ENCODE results near the gene OR1N1.
"Not testable (repeated sequence)": the region's sequence is repeated elsewhere in the genome, so short reads cannot be mapped to it uniquely, and the experiment has no call there.

OR1N1 gene, protein sequence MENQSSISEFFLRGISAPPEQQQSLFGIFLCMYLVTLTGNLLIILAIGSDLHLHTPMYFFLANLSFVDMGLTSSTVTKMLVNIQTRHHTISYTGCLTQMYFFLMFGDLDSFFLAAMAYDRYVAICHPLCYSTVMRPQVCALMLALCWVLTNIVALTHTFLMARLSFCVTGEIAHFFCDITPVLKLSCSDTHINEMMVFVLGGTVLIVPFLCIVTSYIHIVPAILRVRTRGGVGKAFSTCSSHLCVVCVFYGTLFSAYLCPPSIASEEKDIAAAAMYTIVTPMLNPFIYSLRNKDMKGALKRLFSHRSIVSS

GRCh38 chr9:122527193-122527592 lies at the start of gene OR1N1:
Gene OR1N1 (minus strand): TSS chr9:122527293. CDS start chr9:122527293, 0 bp downstream.
- no peak for DNase-seq

GRCh38 chr9:122572456-122572855 lies 45.4 kb upstream of the OR1N1 start:
- no peak for DNase-seq

- no peak for DNase-seq
Observed at GRCh38 chr9:122567901-122568300, 40.8 kb upstream of the OR1N1 start.

DNA sequence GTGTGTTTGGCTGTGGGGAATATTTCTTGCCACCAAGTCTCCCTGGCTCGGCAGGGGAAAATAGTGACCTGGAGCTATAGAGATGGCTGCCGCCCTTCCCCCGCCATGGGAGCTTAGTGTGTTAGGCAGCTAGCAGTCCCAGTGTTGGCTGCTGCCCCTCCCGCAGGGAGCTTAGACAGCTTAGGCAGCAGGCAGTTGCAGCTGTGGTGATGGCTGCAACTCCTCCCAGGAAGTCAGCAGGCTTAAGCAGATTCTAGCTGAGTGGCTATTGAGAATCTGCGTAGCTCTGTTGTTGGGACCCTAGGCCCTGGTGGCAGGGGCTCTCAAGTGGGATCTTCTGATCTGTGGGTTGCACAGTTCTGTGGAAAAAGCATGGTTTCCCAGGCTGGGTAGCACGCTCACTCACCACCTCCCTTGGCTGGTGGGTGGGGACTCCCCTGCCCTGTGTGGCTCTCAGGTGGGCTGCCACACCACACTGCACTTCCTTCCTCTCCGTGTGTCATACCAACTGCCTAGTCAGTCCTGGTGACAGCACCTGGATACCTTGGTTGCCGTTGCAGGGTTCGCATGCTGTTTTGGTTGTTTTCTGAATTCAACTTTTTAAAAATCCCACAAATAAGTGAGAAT lies 35.2 kb upstream of the OR1N1 start:
- peak; percentile 12 for DNase-seq

- no peak for DNase-seq
Observed at GRCh38 chr9:122561446-122561845, 34.4 kb upstream of the OR1N1 start.

DNA sequence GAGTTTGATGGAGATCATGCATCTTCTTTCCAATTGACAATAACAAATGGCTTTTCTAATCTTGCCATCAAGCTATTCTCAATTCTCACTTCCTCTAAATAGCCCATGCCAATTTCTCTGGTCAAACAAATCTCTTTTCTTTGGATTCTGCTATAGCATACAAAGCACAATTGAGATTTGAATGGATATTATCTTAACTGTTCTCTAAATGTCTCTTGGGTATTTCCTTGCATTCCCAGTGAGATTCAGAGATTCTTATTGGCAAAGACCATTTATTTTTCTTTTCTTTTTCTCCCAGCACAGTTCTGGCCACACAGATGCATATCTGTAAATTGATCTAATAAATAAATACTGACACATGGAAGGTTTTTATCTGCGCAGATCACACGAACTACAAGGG lies 25.7 kb upstream of the OR1N1 start, which contains the start of gene OR1N2:
Gene OR1N2 (plus strand): TSS at position 301 of the 400 bp plus-strand sequence. CDS start 100 bp downstream, outside the sequence.
- DNase-seq, result no peak

DNA sequence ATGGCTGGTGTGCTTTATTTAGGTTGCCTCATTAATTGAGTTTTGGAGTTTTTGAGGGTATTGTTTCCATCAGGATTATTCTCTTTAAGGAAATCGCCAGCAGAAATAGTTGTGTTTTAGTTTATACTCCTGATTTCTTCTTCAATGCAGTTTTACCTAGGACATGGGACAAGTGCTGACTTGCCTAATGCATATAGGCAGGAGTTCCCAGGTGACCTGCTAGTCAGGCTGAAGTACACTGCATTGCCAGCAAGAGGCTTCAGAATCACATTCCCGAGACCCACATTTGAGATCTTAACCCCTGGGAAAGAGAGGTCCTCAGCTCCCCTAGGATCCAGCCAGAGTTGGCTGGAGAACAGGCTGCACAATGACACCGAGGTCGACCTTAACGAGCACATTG lies 24.3 kb upstream of the OR1N1 start:
- no peak for DNase-seq

GRCh38 chr9:122546196-122546595 lies 19.1 kb upstream of the OR1N1 start:
- no peak for DNase-seq

- no peak for DNase-seq
Observed at GRCh38 chr9:122538757-122539156, 11.7 kb upstream of the OR1N1 start.

GRCh38 chr9:122537066-122537465 lies 10.0 kb upstream of the OR1N1 start:
- not testable (repeated sequence) for DNase-seq

DNA sequence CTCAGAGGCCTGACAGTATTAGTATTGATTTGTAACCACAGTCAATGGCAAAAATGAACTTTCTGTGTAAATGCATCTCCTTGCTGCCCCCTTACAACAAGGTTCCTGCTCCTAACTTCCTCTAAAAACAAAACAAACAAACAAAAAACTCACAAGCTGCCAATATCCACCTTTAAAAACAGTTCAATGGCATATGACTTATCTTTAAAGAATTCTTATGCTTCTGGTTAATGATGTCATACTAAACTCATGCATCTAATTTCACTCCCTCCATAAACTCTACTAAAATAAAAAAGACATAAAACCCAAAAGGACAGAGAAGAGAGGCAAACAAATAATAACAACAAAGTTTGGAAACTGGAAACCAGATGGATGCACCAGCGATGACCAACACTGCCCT lies 9.0 kb upstream of the OR1N1 start:
- no peak for DNase-seq

- not testable (repeated sequence) for DNase-seq
Observed at GRCh38 chr9:122531157-122531556, 4.1 kb upstream of the OR1N1 start.

- DNase-seq, result no peak
Observed at GRCh38 chr9:122526602-122527001, 491 bp downstream of the OR1N1 start.

DNA sequence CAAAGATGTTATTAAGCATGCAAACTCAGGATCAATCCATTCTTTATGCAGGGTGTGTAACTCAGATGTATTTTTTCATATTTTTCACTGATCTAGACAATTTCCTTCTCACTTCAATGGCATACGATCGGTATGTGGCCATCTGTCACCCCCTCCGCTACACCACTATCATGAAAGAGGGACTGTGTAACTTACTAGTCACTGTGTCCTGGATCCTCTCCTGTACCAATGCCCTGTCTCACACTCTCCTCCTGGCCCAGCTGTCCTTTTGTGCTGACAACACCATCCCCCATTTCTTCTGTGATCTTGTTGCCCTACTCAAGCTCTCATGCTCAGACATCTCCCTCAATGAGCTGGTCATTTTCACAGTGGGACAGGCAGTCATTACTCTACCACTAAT lies 7.7 kb downstream of the OR1N1 start:
- no peak for DNase-seq

GRCh38 chr9:122518841-122519240 lies 8.3 kb downstream of the OR1N1 start, which contains the start of gene OR1J4:
Gene OR1J4 (plus strand): TSS chr9:122519141. CDS start chr9:122519141, 0 bp downstream.
- DNase-seq, result no peak

DNA sequence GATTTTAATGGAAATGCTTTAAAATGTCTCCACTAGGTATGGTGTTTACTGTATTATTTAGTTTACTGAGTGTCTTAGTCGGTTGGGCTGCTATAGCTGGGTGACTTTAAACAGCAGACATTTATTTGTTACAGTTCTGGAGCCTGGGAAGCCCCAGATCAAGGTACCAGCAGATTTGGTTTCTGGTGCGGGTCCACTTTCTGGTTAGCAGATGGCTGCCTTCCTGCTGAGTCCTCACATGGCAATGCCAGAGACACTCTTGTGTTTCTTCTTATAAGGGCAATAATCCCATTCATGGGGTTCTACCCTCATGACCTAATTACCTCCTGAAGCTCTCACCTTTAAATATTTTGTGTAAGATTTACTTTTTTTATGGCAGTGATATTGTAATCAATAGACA lies 8.9 kb downstream of the OR1N1 start:
- DNase-seq, result no peak

DNA sequence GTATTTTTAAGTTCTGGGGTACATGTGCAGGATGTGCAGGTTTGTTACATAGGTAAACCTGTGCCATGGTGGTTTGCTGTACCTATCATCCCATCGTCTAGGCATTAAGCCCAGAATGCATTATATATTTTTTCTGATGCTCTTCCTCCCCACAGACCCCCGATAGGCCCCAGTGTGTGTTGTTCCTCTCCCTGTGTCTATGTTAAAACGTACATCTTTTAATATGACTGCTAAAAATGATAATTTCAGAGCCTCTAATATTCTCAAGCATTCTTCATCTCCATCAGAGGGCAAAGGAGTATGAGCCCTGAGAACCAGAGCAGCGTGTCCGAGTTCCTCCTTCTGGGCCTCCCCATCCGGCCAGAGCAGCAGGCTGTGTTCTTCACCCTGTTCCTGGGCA lies 16.6 kb downstream of the OR1N1 start, which contains the start of gene OR1J2:
Gene OR1J2 (plus strand): TSS at position 301 of the 400 bp plus-strand sequence. CDS start 0 bp downstream, at position 301.
- DNase-seq, result no peak

GRCh38 chr9:122506964-122507363 lies 20.1 kb downstream of the OR1N1 start:
- DNase-seq, result no peak

GRCh38 chr9:122498883-122499288 lies 28.2 kb downstream of the OR1N1 start:
- DNase-seq, result peak; percentile 58

DNA sequence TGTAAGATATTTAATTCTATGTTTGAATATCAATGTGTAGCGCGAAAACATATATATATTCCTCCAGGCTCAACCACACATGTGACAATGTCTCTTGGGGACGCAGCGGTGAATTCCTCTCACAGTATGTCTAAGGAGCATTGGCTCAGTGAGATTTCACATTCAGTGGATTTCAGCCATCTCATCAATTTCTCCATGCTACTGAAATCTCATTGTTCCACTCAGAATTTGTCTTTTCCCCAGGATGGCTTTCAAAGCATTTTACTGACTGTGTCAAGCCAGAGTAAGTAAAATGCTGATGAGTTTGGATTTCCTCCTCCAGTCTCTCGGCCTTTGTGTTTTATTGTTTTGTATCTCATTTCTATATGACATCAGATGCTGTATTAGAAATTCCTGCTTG lies 48.0 kb downstream of the OR1N1 start:
- DNase-seq, result no peak

- no peak for DNase-seq
Observed at GRCh38 chr9:122477826-122478225, 49.3 kb downstream of the OR1N1 start, which contains the start of gene OR1J1. Gene OR1J1 (minus strand): TSS chr9:122477926. CDS start chr9:122477926, 0 bp downstream.

DNA sequence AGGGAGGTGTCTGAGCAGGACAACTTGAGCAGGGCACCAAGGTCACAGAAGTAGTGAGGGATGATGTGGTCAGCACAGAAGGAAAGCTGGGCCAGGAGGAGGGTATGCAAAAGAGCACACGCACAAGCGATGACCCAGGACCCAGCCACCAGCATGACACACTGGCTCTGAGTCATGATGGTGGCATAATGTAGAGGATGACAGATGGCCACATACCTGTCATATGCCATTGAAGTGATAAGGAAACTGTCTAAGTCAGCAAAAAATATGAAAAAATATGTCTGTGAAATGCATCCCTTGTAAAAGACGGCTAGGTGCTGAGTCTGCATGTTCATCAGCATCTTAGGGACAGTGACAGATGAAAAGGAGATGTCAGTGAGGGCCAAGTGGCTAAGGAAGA lies 49.7 kb downstream of the OR1N1 start:
- no peak for DNase-seq

Measured in NCI-H524 treated with DMSO at 0.1 percent for 48 hours (cell line).